ENCODE data around the gene NECAB2. TPM values are rescaled to one million over a fixed set of nuclear protein-coding genes. Genes with fewer than 3 reads are reported as not detected.

NECAB2 gene
- total RNA-seq, 2 experiments from 2014 or later, result not detected

- TF ChIP-seq CTCF (IDR thresholded peaks at IDR 0.05), result no peak
- ChIA-PET POLR2A (no interaction called here), CTCF (no interaction called here)
- peaks cover 5 to 6% of the 10 kb centered on the region in 2 experiments for H3K27me3 ChIP-seq (ENCODE audit: control insufficient read depth in 1 of 2, insufficient read depth in 2 of 2, low read length in 2 of 2)
- H3K9me3 Mint-ChIP-seq, result no peaks in the 10 kb centered on the region
- ATAC-seq (ENCODE audit: poor library complexity) (no peak), DNase-seq (no peak)
- H3K4me1 Mint-ChIP-seq (ENCODE audit: low read depth), result no peaks in the 10 kb centered on the region
- peaks cover 30% of the 10 kb centered on the region for H3K36me3 ChIP-seq (ENCODE audit: insufficient read depth, low read length)
- H3K4me1 ChIP-seq (ENCODE audit: insufficient read depth, low read length), result no peaks in the 10 kb centered on the region
- H3K27ac ChIP-seq (ENCODE audit: low read depth in 1 of 2, low read length in 2 of 2), result no peak overlapping the region
- peaks cover 9% of the 10 kb centered on the region for H3K27me3 Mint-ChIP-seq
- intact Hi-C loops (cut with DNase I, micrococcal nuclease), result no loop called here
- H3K36me3 Mint-ChIP-seq (ENCODE audit: low read depth), result peaks cover 33% of the 10 kb centered on the region
- no peaks in the 10 kb centered on the region for H3K9me3 ChIP-seq (ENCODE audit: control insufficient read depth in 1 of 2, insufficient read depth in 1 of 2, low read length in 2 of 2)
- no peak overlapping the region for H3K27ac Mint-ChIP-seq
- H3K4me3 Mint-ChIP-seq, result no peak overlapping the region
- H3K4me3 ChIP-seq (ENCODE audit: low read length), result no peak overlapping the region
Observed at GRCh38 chr16:84048270-84048669, 80.2 kb downstream of the NECAB2 start.

GRCh38 chr16:84048871-84049270, 80.8 kb downstream of the NECAB2 start:
- peaks cover 39% of the 10 kb centered on the region for H3K36me3 Mint-ChIP-seq (ENCODE audit: low read depth)
- H3K27me3 Mint-ChIP-seq, result peaks cover 5% of the 10 kb centered on the region
- POLR2A ChIA-PET, result no interaction called here
- Histone ChIP-seq H3K27me3 (ENCODE audit: control insufficient read depth in 1 of 2, insufficient read depth in 2 of 2, low read length in 2 of 2) (peaks cover 3 to 5% of the 10 kb centered on the region in 2 experiments), H3K4me1 (ENCODE audit: insufficient read depth, low read length) (no peaks in the 10 kb centered on the region), H3K36me3 (ENCODE audit: insufficient read depth, low read length) (peaks cover 34% of the 10 kb centered on the region), H3K27ac (ENCODE audit: low read depth in 1 of 2, low read length in 2 of 2) (no peak overlapping the region), H3K9me3 (ENCODE audit: control insufficient read depth in 1 of 2, insufficient read depth in 1 of 2, low read length in 2 of 2) (no peaks in the 10 kb centered on the region), H3K4me3 (ENCODE audit: low read length) (no peak overlapping the region)
- intact Hi-C loops (cut with DNase I, micrococcal nuclease), result no loop called here
- no peak overlapping the region for H3K4me3 Mint-ChIP-seq
- H3K9me3 Mint-ChIP-seq, result no peaks in the 10 kb centered on the region
- CTCF ChIA-PET, result no interaction called here
- no peak for ATAC-seq (ENCODE audit: poor library complexity)
- H3K27ac Mint-ChIP-seq, result no peak overlapping the region
- no peak for TF ChIP-seq CTCF (IDR thresholded peaks at IDR 0.05)
- H3K4me1 Mint-ChIP-seq (ENCODE audit: low read depth), result no peaks in the 10 kb centered on the region
- DNase-seq, result no peak

GRCh38 chr16:84049403-84050060, 81.5 kb downstream of the NECAB2 start:
- H3K36me3 Mint-ChIP-seq (ENCODE audit: low read depth), result peaks cover 46% of the 10 kb centered on the region
- DNase-seq, result no peak
- no peak for ATAC-seq (ENCODE audit: poor library complexity)
- no peaks in the 10 kb centered on the region for H3K4me1 Mint-ChIP-seq (ENCODE audit: low read depth)
- Histone ChIP-seq H3K27ac (ENCODE audit: low read depth in 1 of 2, low read length in 2 of 2) (no peak overlapping the region), H3K4me1 (ENCODE audit: insufficient read depth, low read length) (no peaks in the 10 kb centered on the region), H3K9me3 (ENCODE audit: control insufficient read depth in 1 of 2, insufficient read depth in 1 of 2, low read length in 2 of 2) (no peaks in the 10 kb centered on the region), H3K4me3 (ENCODE audit: low read length) (no peak overlapping the region), H3K27me3 (ENCODE audit: control insufficient read depth in 1 of 2, insufficient read depth in 2 of 2, low read length in 2 of 2) (peaks cover 0 to 1% of the 10 kb centered on the region in 2 experiments), H3K36me3 (ENCODE audit: insufficient read depth, low read length) (peaks cover 41% of the 10 kb centered on the region)
- intact Hi-C loops (cut with DNase I, micrococcal nuclease), result no loop called here
- TF ChIP-seq CTCF (IDR thresholded peaks at IDR 0.05), result no peak
- H3K27me3 Mint-ChIP-seq, result peaks cover under 1% of the 10 kb centered on the region
- ChIA-PET POLR2A (no interaction called here), CTCF (no interaction called here)
- H3K27ac Mint-ChIP-seq, result no peak overlapping the region
- H3K9me3 Mint-ChIP-seq, result no peaks in the 10 kb centered on the region
- H3K4me3 Mint-ChIP-seq, result no peak overlapping the region
